H9 (cell line): ENCODE results near the gene MUC5AC. TPM values are rescaled to one million over a fixed set of nuclear protein-coding genes. Genes with fewer than 3 reads are reported as not detected.

Experiments
- DNase-seq: peaks from one replicate; pipeline ENCODE4 v3.0.0-alpha.2; 2017
- H2AFZ ChIP-seq: one replicate; pipeline ENCODE4 v1.6.1; 2013; ENCODE audit warnings: mild to moderate bottlenecking, low read length, control low read depth, moderate library complexity
- H2AK5ac ChIP-seq: 2 replicates; pipeline ENCODE4 v1.6.1; 2013; ENCODE audit warnings: low read length, control low read depth, mixed read lengths; ENCODE audit not compliant: insufficient read length
- H2BK120ac ChIP-seq: one replicate; pipeline ENCODE4 v1.6.1; 2013; ENCODE audit warnings: low read depth, mild to moderate bottlenecking, low read length, control low read depth, inconsistent platforms; ENCODE audit not compliant: poor library complexity, severe bottlenecking
- H2BK12ac ChIP-seq: 2 replicates; pipeline ENCODE4 v1.6.1; 2013; ENCODE audit warnings: low read length, control low read depth, mixed read lengths, low read depth; ENCODE audit not compliant: insufficient read length
- H2BK15ac ChIP-seq: 2 replicates; pipeline ENCODE4 v1.6.1; 2013; ENCODE audit warnings: low read depth, low read length, control low read depth
- H2BK20ac ChIP-seq: one replicate; pipeline ENCODE4 v1.6.1; 2013; ENCODE audit warnings: low read depth, mild to moderate bottlenecking, low read length, control low read depth, inconsistent platforms; ENCODE audit not compliant: poor library complexity, severe bottlenecking
- H2BK5ac ChIP-seq: 2 replicates; pipeline ENCODE4 v1.6.1; 2013; ENCODE audit warnings: low read length, control low read depth, mixed read lengths; ENCODE audit not compliant: insufficient read length
- H3K14ac ChIP-seq: 2 replicates; pipeline ENCODE4 v1.6.1; 2013; ENCODE audit warnings: low read length, control low read depth; ENCODE audit not compliant: insufficient read depth
- H3K18ac ChIP-seq: 2 replicates; pipeline ENCODE4 v1.6.1; 2013; ENCODE audit warnings: low read depth, mild to moderate bottlenecking, mixed read lengths, low read length, control low read depth; ENCODE audit not compliant: insufficient read length
- H3K23ac ChIP-seq: 2 replicates; pipeline ENCODE4 v1.6.1; 2013; ENCODE audit warnings: low read length, control low read depth, mixed read lengths, low read depth; ENCODE audit not compliant: insufficient read length
- H3K23me2 ChIP-seq: 2 replicates; pipeline ENCODE4 v1.6.1; 2013; ENCODE audit warnings: low read depth, mild to moderate bottlenecking, mixed read lengths, low read length, control low read depth; ENCODE audit not compliant: insufficient read length, poor library complexity, severe bottlenecking
- H3K27ac ChIP-seq: 2 replicates; pipeline ENCODE4 v1.5.1; 2013; ENCODE audit warnings: low read length, control low read depth, mixed read lengths, low read depth; ENCODE audit not compliant: insufficient read length
- H3K27me3 ChIP-seq: 2 replicates; pipeline ENCODE4 v1.6.1; 2013; ENCODE audit warnings: low read length, control low read depth, inconsistent platforms; ENCODE audit not compliant: insufficient read depth
- H3K4ac ChIP-seq: 2 replicates; pipeline ENCODE4 v1.6.1; 2013; ENCODE audit warnings: low read depth, mild to moderate bottlenecking, control low read depth, inconsistent platforms, low read length, moderate library complexity
- H3K4me1 ChIP-seq: 2 replicates; pipeline ENCODE4 v1.6.1; 2013; ENCODE audit warnings: low read length, control low read depth, inconsistent platforms; ENCODE audit not compliant: insufficient read depth
- H3K4me2 ChIP-seq: 2 replicates; pipeline ENCODE4 v1.6.1; 2013; ENCODE audit warnings: low read length, control low read depth, mixed read lengths; ENCODE audit not compliant: insufficient read length, insufficient read depth
- H3K56ac ChIP-seq: 2 replicates; pipeline ENCODE4 v1.6.1; 2013; ENCODE audit warnings: low read depth, mild to moderate bottlenecking, mixed read lengths, low read length, control low read depth; ENCODE audit not compliant: insufficient read length
- H3K79me1 ChIP-seq: 2 replicates; pipeline ENCODE4 v1.6.1; 2013; ENCODE audit warnings: low read depth, mild to moderate bottlenecking, moderate library complexity, low read length, control low read depth, inconsistent platforms; ENCODE audit not compliant: insufficient read depth, poor library complexity, severe bottlenecking
- H3K79me2 ChIP-seq: 2 replicates; pipeline ENCODE4 v1.6.1; 2013; ENCODE audit warnings: low read length, control low read depth, inconsistent platforms; ENCODE audit not compliant: insufficient read depth
- H3K9ac ChIP-seq: 2 replicates; pipeline ENCODE4 v1.6.1; 2013; ENCODE audit warnings: low read length, control low read depth, mixed read lengths; ENCODE audit not compliant: insufficient read length; ENCODE audit errors: extremely low read depth
- H3K9me3 ChIP-seq: one replicate; pipeline ENCODE4 v1.6.1; 2013; ENCODE audit warnings: low read depth, low read length, inconsistent platforms; ENCODE audit not compliant: control insufficient read depth
- H3T11ph ChIP-seq: one replicate; pipeline ENCODE4 v1.6.1; 2013; ENCODE audit warnings: mild to moderate bottlenecking, low read length, control low read depth, inconsistent platforms
- H4K20me1 ChIP-seq: one replicate; pipeline ENCODE4 v1.6.1; 2013; ENCODE audit not compliant: control insufficient read depth, insufficient read length, insufficient read depth
- H4K5ac ChIP-seq: 2 replicates; pipeline ENCODE4 v1.6.1; 2013; ENCODE audit warnings: low read depth, mild to moderate bottlenecking, mixed read lengths, low read length, control low read depth; ENCODE audit not compliant: insufficient read length
- H4K8ac ChIP-seq: replicated peaks from 2 replicates; pipeline ENCODE4 v1.6.1; 2013; ENCODE audit warnings: low read length, control low read depth, mixed read lengths, low read depth; ENCODE audit not compliant: insufficient read length
- H4K91ac ChIP-seq: 2 replicates; pipeline ENCODE4 v1.6.1; 2013; ENCODE audit warnings: low read depth, mild to moderate bottlenecking, moderate library complexity, mixed read lengths, low read length, control low read depth; ENCODE audit not compliant: insufficient read length
- H3K27ac Mint-ChIP-seq, 3 experiments: 2 replicates in 2 of 3; 3 replicates in 1 of 3; pipeline ENCODE4 v1.8.0; 2020 to 2021; ENCODE audit warnings: mixed read lengths in 3 of 3, mild to moderate bottlenecking in 1 of 3, moderate library complexity in 1 of 3
- H3K27me3 Mint-ChIP-seq: 2 replicates; pipeline ENCODE4 v1.8.0; 2021; ENCODE audit warnings: low read depth, mild to moderate bottlenecking, moderate library complexity, mixed read lengths
- H3K36me3 Mint-ChIP-seq, 3 experiments: 2 replicates in 2 of 3; 3 replicates in 1 of 3; pipeline ENCODE4 v1.8.0; 2020 to 2021; ENCODE audit warnings: low read depth in 3 of 3, mixed read lengths in 3 of 3; ENCODE audit not compliant: insufficient read depth in 1 of 3
- H3K4me1 Mint-ChIP-seq, 2 experiments: 2 replicates each; pipeline ENCODE4 v1.8.0; 2020; ENCODE audit warnings: mixed read lengths in 2 of 2
- H3K4me3 Mint-ChIP-seq, 2 experiments: 2 replicates in 1 of 2; 3 replicates in 1 of 2; pipeline ENCODE4 v1.8.0; 2020 to 2021; ENCODE audit warnings: mild to moderate bottlenecking in 2 of 2, mixed read lengths in 2 of 2, moderate library complexity in 1 of 2
- H3K9me3 Mint-ChIP-seq, 2 experiments: 2 replicates in 1 of 2; 3 replicates in 1 of 2; pipeline ENCODE4 v1.8.0; 2020; ENCODE audit warnings: mild to moderate bottlenecking in 2 of 2, mixed read lengths in 2 of 2, moderate library complexity in 1 of 2
- WGBS: extraction: QIAGEN DNeasy Blood & Tissue Kit; methylation state at CpG from one replicate; pipeline ENCODE4 v1.1.7; 2013; ENCODE audit warnings: missing lambda C conversion rate, low lambda C conversion rate, mixed read lengths; ENCODE audit not compliant: insufficient read length; ENCODE audit errors: extremely low coverage; 5-methylcytosine and 5-hydroxymethylcytosine counted together
- total RNA-seq: library from RNA; stranded (reverse); gene quantifications from 2 replicates; pipeline ENCODE4 v1.2.1, GENCODE V29; 2021
- TF ChIP-seq, protein P1 (sequence below): fragments of 200-600 bp; sonication (generic); conservative IDR thresholded peaks from 3 replicates; pipeline ENCODE4 v1.8.0; 2021; ENCODE audit warnings: antibody characterized with exemption, mild to moderate bottlenecking

Gene MUC5AC
- total RNA-seq, 1 experiment from 2014 or later, result not detected

DNA sequence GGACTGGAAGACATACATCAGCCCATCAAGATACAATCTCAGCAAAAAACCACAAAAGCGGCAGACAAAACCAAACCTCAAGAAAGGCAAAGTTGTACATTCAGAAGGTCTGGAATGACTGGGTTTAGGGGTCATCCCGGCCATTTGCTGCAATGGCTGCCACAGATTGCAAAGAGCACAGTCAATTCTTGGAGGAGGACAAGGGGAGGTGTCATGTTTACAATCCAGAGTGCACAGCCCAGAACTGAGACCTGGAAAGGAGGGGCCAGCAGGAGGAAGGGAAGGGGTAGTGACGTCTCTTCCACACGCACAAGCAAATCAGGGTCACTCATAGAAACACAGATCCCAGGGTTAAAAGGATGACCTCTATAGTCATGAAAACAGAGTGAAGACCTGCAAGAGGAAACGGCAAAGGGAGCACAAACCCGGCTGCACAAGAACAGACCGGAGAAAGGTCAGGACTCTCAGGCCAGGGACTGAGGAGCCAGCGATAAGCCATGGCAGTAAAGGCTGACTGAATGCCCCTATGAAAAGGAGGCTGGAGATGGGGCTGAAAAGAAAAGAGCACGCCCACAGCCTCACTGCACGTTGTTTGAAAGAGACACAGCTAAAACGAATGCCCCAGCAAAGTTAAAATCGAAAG is 18.2 kb upstream of the MUC5AC start:
- Histone ChIP-seq H3K9ac (no peak overlapping the region), H3K56ac (no peak overlapping the region), H2BK5ac (no peak overlapping the region), H2BK12ac (no peak overlapping the region), H3K23me2 (no peaks in the 10 kb centered on the region), H3K27me3 (no peaks in the 10 kb centered on the region), H3K14ac (no peak overlapping the region), H3K27ac (no peak overlapping the region), H3K4me1 (no peaks in the 10 kb centered on the region), H2BK20ac (no peak overlapping the region), H3K23ac (no peak overlapping the region), H4K8ac (no peak overlapping the region), H3K9me3 (peaks cover 5% of the 10 kb centered on the region), H3T11ph (no peak overlapping the region), H4K20me1 (no peaks in the 10 kb centered on the region), H2AFZ (no peak overlapping the region), H4K5ac (no peak overlapping the region), H3K18ac (no peak overlapping the region), H2AK5ac (no peak overlapping the region), H3K4me2 (no peak overlapping the region), H3K4ac (no peak overlapping the region), H4K91ac (no peak overlapping the region), H3K79me1 (no peaks in the 10 kb centered on the region), H2BK15ac (no peak overlapping the region), H2BK120ac (no peak overlapping the region), H3K79me2 (no peaks in the 10 kb centered on the region)
- no peak for DNase-seq
- no CpG with 5 or more reads among the region's 12 CpGs for WGBS
- Mint-ChIP-seq H3K4me1 (peaks cover 0 to 5% of the 10 kb centered on the region in 2 experiments; a peak in 1 of 4 replicates), H3K36me3 (peaks cover 0 to 10% (median 0%) of the 10 kb centered on the region in 3 experiments; a peak in 2 of 7 replicates), H3K27ac (no peak overlapping the region), H3K4me3 (no peak overlapping the region), H3K9me3 (peaks cover 35 to 48% of the 10 kb centered on the region in 2 experiments), H3K27me3 (peaks cover 50% of the 10 kb centered on the region)
- TF ChIP-seq, protein P1, sequence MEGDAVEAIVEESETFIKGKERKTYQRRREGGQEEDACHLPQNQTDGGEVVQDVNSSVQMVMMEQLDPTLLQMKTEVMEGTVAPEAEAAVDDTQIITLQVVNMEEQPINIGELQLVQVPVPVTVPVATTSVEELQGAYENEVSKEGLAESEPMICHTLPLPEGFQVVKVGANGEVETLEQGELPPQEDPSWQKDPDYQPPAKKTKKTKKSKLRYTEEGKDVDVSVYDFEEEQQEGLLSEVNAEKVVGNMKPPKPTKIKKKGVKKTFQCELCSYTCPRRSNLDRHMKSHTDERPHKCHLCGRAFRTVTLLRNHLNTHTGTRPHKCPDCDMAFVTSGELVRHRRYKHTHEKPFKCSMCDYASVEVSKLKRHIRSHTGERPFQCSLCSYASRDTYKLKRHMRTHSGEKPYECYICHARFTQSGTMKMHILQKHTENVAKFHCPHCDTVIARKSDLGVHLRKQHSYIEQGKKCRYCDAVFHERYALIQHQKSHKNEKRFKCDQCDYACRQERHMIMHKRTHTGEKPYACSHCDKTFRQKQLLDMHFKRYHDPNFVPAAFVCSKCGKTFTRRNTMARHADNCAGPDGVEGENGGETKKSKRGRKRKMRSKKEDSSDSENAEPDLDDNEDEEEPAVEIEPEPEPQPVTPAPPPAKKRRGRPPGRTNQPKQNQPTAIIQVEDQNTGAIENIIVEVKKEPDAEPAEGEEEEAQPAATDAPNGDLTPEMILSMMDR, result no peak
